ENCODE measurements around the gene TRIM50. TPM values are rescaled to one million over a fixed set of nuclear protein-coding genes. Genes with fewer than 3 reads are reported as not detected.

The TRIM50 gene
- total and polyA plus RNA-seq, 2 experiments from 2014 or later = 9.8 to 10.8 TPM

DNA sequence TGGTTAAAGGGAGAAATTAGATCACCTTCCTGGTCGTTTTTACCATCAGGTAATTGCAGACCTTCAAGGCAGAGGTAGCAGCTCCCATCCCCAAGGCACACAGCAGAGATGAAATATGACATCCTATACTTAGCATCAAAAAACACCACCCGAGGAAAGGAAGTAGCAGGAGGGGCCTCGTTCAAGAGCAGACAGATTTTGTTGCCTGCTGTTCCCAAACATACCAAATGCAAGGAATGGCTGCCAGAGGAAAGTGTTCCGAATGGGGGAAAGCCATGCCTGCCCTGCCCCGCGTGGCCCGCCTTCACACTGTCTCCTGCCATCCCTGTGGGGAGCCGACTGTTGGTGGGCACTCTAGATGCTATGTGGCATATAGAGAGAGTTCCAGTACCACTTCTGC, 18.1 kb upstream of the TRIM50 start:
- Histone ChIP-seq H3K27me3 (no peaks in the 10 kb centered on the region), H3K4me2 (no peak overlapping the region), H3K9me2 (replicated peaks; ENCODE audit: insufficient read depth) (no peaks in the 10 kb centered on the region), H3K79me2 (no peaks in the 10 kb centered on the region), H3K4me1 (ENCODE audit: insufficient read depth) (peaks cover 11% of the 10 kb centered on the region), H3K27ac (no peak overlapping the region), H3K4me3 (no peak overlapping the region), H3K9me3 (ENCODE audit: low read depth) (no peaks in the 10 kb centered on the region), H4K20me1 (ENCODE audit: insufficient read depth, poor library complexity, severe bottlenecking) (no peaks in the 10 kb centered on the region), H3K36me3 (replicated peaks; ENCODE audit: insufficient read depth, low read depth) (no peaks in the 10 kb centered on the region), H2AFZ (peak overlapping the region; percentile 18)
- no peak for DNase-seq (ENCODE audit: low spot score)
- 68% methylated on average over 8 of the region's 8 CpGs for WGBS (ENCODE audit: low lambda C conversion rate, missing lambda C conversion rate)
- TF ChIP-seq CTCF (IDR thresholded peaks at IDR 0.05; ENCODE audit: poor library complexity) (no peak), EZH2 (IDR thresholded peaks at IDR 0.05; ENCODE audit: borderline replicate concordance) (no peak), EZH2phosphoT487 (IDR thresholded peaks at IDR 0.05; ENCODE audit: low read depth, severe bottlenecking, unreplicated experiment) (no peak)

- DNase-seq (ENCODE audit: low spot score) = no peak
- no peaks in the 10 kb centered on the region for H3K9me2 ChIP-seq (replicated peaks; ENCODE audit: insufficient read depth)
Measured at GRCh38 chr7:73345538-73345937, 17.7 kb upstream of the TRIM50 start.

GRCh38 chr7:73343671-73344380, 15.9 kb upstream of the TRIM50 start:
- H3K36me3 ChIP-seq (replicated peaks; ENCODE audit: insufficient read depth, low read depth) = no peaks in the 10 kb centered on the region
- no peak overlapping the region for H2AFZ ChIP-seq
- no peaks in the 10 kb centered on the region for H3K27me3 ChIP-seq
- no peak overlapping the region for H3K27ac ChIP-seq
- no peaks in the 10 kb centered on the region for H4K20me1 ChIP-seq (ENCODE audit: insufficient read depth, poor library complexity, severe bottlenecking)
- no peak for TF ChIP-seq EZH2phosphoT487 (IDR thresholded peaks at IDR 0.05; ENCODE audit: low read depth, severe bottlenecking, unreplicated experiment)
- TF ChIP-seq EZH2 (IDR thresholded peaks at IDR 0.05; ENCODE audit: borderline replicate concordance) = no peak
- no peak for TF ChIP-seq CTCF (IDR thresholded peaks at IDR 0.05; ENCODE audit: poor library complexity)
- no peaks in the 10 kb centered on the region for H3K9me2 ChIP-seq (replicated peaks; ENCODE audit: insufficient read depth)
- 80% methylated on average over 7 of the region's 7 CpGs for WGBS (ENCODE audit: low lambda C conversion rate, missing lambda C conversion rate)
- no peak for DNase-seq (ENCODE audit: low spot score)
- no peaks in the 10 kb centered on the region for H3K9me3 ChIP-seq (ENCODE audit: low read depth)
- no peak overlapping the region for H3K4me3 ChIP-seq
- peaks cover 11% of the 10 kb centered on the region for H3K4me1 ChIP-seq (ENCODE audit: insufficient read depth)
- H3K4me2 ChIP-seq = no peak overlapping the region
- H3K79me2 ChIP-seq = no peaks in the 10 kb centered on the region

More at GRCh38 chr7:73345538-73345937, 17.7 kb upstream of the TRIM50 start:
- H3K79me2 ChIP-seq = no peaks in the 10 kb centered on the region
- H3K4me2 ChIP-seq = no peak overlapping the region
- 48% methylated on average over 4 of the region's 4 CpGs for WGBS (ENCODE audit: low lambda C conversion rate, missing lambda C conversion rate)
- H2AFZ ChIP-seq = peak overlapping the region; percentile 18
- no peak overlapping the region for H3K4me3 ChIP-seq
- no peak overlapping the region for H3K27ac ChIP-seq
- no peaks in the 10 kb centered on the region for H3K36me3 ChIP-seq (replicated peaks; ENCODE audit: insufficient read depth, low read depth)
- TF ChIP-seq EZH2phosphoT487 (IDR thresholded peaks at IDR 0.05; ENCODE audit: low read depth, severe bottlenecking, unreplicated experiment) = no peak
- TF ChIP-seq CTCF (IDR thresholded peaks at IDR 0.05; ENCODE audit: poor library complexity) = no peak
- no peak for TF ChIP-seq EZH2 (IDR thresholded peaks at IDR 0.05; ENCODE audit: borderline replicate concordance)
- H3K27me3 ChIP-seq = no peaks in the 10 kb centered on the region
- H3K9me3 ChIP-seq (ENCODE audit: low read depth) = no peaks in the 10 kb centered on the region
- H3K4me1 ChIP-seq (ENCODE audit: insufficient read depth) = peaks cover 11% of the 10 kb centered on the region
- H4K20me1 ChIP-seq (ENCODE audit: insufficient read depth, poor library complexity, severe bottlenecking) = no peaks in the 10 kb centered on the region

Data from hepatocyte (in vitro differentiated cells).